ENCODE measurements around the gene IL1RAPL2.

DNA sequence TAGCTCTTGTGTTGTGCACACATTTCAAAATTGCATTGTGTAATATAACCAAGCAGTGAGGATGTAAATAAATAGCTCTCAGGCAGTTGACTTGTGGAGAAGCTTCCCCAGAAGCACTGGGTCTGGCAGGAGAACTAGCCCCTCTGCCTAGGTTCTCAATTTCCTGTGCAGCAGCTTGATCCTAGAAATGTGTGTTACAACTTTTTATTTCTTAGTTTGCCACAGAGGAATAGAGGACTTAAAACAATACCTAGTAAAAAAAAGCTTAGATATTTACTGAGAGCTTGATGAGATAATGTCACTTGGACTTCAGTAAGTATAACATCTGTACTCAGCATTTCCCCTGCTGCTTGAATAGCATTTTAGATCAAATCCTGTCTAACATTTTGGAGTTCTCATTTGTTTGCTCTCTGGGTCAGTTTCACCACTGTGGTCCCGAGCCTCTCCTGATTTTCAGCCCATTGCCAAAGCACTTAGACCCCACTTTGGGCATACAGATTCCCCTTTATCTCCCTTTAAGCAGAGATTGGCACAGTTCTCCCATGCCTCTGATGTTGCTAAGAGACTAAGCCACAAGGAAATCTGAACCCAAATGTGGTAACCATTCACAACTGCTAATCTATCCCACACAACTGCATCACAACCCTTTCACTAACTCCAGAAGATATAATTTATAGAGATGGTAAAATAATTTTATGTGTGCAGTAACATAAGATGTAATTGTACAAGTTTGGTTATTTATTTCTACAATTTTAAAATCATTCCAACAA, 1158.2 kb downstream of the IL1RAPL2 start:
- no peak for TF ChIP-seq EGR1 (IDR thresholded peaks at IDR 0.05)
- TF ChIP-seq TAF1 (IDR thresholded peaks at IDR 0.05; ENCODE audit: low read depth) = no peak
- no peak for TF ChIP-seq ZBTB7A (IDR thresholded peaks at IDR 0.05; ENCODE audit: low read depth)
- TF ChIP-seq, protein P1, sequence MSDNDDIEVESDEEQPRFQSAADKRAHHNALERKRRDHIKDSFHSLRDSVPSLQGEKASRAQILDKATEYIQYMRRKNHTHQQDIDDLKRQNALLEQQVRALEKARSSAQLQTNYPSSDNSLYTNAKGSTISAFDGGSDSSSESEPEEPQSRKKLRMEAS (IDR thresholded peaks at IDR 0.05) = no peak
- TF ChIP-seq NFIC (IDR thresholded peaks at IDR 0.05) = no peak
- TF ChIP-seq FOXM1 (IDR thresholded peaks at IDR 0.05; ENCODE audit: borderline replicate concordance, low read depth) = no peak
- no peak for TF ChIP-seq TEAD4 (IDR thresholded peaks at IDR 0.05)
- no peak for TF ChIP-seq EP300 (IDR thresholded peaks at IDR 0.05; ENCODE audit: borderline replicate concordance)
- no peak for TF ChIP-seq TCF12 (IDR thresholded peaks at IDR 0.05; ENCODE audit: low read depth)
- TF ChIP-seq CEBPB (IDR thresholded peaks at IDR 0.05) = no peak
